ENCODE results near the gene TSPAN16.

TSPAN16 gene

DNA sequence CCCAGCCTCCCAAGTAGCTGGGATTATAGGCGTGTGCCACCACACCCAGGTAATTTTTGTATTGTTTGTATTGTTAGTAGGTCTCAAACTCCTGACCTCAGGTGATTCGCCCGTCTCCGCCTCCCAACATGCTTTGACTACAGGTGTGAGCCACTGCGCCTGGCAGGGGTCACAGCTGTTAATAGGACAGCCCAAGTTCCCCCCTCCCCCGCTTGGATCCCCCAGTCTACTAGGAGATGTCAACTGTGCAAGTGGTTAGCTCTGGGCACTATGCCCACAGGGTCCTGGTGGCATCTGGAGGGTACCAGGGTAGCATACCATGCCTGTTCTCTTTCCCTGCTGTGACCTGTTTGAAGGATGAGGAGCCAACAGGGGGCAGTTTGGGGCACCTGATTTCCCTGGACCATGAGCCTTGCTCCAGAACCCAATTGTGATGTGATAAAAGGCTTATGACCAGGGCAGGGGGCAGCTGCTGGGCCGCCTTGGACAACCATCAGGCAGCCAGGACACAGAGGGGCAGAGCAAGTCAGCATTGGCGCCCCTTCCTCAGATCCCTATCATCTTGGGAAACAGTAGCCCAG, at the start of gene TSPAN16:
TSPAN16 (plus strand) TSS at position 496 of the 581 bp plus-strand sequence. CDS start 138 bp downstream, outside the sequence.
- in situ Hi-C loops (cut with MboI; ENCODE audit: low sequenced_read_pairs, unreplicated experiment) = no loop called here
- TF ChIP-seq, protein P1, sequence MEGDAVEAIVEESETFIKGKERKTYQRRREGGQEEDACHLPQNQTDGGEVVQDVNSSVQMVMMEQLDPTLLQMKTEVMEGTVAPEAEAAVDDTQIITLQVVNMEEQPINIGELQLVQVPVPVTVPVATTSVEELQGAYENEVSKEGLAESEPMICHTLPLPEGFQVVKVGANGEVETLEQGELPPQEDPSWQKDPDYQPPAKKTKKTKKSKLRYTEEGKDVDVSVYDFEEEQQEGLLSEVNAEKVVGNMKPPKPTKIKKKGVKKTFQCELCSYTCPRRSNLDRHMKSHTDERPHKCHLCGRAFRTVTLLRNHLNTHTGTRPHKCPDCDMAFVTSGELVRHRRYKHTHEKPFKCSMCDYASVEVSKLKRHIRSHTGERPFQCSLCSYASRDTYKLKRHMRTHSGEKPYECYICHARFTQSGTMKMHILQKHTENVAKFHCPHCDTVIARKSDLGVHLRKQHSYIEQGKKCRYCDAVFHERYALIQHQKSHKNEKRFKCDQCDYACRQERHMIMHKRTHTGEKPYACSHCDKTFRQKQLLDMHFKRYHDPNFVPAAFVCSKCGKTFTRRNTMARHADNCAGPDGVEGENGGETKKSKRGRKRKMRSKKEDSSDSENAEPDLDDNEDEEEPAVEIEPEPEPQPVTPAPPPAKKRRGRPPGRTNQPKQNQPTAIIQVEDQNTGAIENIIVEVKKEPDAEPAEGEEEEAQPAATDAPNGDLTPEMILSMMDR (IDR thresholded peaks at IDR 0.05; ENCODE audit: borderline replicate concordance, control extremely low read depth, extremely low read depth, insufficient read depth, missing control alignments) = no peak
- no peak for DNase-seq (ENCODE audit: low spot score)

DNA sequence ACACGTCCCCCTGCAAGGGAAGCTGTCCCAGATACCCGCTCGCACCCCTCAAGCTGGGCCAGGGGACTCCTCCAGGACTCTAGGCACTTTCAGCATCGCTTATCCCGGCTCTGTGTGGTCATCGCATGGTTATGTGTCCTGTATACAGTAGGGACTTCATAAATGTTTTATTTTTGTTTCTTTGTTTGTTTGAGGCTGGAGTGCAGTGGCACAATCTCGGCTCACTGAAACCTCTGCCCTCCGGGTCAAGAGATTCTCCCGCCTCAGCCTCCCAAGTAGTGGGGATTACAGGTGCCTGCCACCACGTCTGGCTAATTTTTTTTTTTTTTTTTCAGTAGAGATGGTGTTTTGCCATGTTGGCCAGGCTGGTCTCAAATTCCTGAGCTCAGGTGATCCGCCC, 49.0 kb upstream of the TSPAN16 start:
- TF ChIP-seq, protein P1 (IDR thresholded peaks at IDR 0.05; ENCODE audit: borderline replicate concordance, control extremely low read depth, extremely low read depth, insufficient read depth, missing control alignments) = no peak
- in situ Hi-C loops (cut with MboI; ENCODE audit: low sequenced_read_pairs, unreplicated experiment) = no loop called here
- no peak for DNase-seq (ENCODE audit: low spot score)

DNA sequence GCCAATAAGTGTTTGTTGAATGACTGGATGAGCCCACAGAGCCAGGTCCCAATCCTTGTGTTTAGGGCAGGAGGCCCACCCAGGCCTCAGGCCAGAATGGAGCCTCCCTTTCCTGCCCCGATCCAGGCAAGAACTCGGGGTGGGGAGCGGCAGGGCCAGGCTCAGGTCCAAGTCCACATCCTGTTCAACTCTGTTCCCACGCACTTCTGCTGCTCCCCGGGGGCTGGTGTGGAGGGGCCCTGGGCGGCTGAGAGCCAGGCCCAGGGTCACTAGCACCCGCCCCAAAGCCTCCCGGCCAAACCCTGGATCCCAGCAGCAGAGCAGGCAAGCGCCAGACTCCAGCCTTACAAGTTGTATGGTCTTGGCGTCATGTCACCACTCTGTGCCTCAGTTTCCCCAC, 48.6 kb upstream of the TSPAN16 start:
- no peak for DNase-seq (ENCODE audit: low spot score)
- TF ChIP-seq, protein P1 (IDR thresholded peaks at IDR 0.05; ENCODE audit: borderline replicate concordance, control extremely low read depth, extremely low read depth, insufficient read depth, missing control alignments) = no peak
- in situ Hi-C loops (cut with MboI; ENCODE audit: low sequenced_read_pairs, unreplicated experiment) = no loop called here

DNA sequence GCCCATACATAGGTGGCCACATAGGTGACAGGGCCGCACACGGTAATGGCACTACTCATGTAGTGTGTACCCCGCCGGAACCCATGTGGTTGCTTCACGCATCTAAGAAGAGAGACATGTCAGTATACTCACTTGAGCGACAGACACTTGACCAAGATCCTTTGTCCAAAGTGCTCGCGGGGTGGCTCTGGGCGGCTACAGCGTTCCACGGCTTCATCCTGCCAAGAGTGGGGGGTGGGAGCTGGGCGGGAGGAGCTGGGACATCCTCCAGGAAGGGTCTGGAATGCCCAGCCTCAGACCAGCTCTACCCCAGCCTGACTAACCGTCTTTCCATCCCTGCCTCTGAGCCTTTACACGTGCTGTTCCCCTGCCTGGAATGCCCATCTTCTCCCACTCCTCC, 48.0 kb upstream of the TSPAN16 start:
- in situ Hi-C loops (cut with MboI; ENCODE audit: low sequenced_read_pairs, unreplicated experiment) = no loop called here
- TF ChIP-seq, protein P1 (IDR thresholded peaks at IDR 0.05; ENCODE audit: borderline replicate concordance, control extremely low read depth, extremely low read depth, insufficient read depth, missing control alignments) = no peak
- no peak for DNase-seq (ENCODE audit: low spot score)

DNA sequence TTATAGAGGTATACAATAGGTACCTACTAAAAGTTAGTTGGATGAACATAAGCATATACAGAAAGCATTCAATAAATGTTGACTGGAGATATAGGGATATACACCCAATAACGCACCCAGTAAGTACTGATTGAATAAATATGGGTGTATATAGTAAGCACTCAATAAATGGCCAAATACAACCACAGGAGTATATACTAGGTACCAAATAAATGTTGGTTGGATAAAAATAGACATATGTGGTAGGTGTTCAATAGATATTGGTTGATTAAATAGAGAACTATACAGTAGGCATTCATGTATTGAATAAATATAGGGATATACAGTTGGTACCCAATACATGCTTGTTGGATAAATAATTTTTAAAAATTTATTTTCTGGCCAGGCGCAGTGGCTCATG, 47.1 kb upstream of the TSPAN16 start:
- DNase-seq (ENCODE audit: low spot score) = no peak
- TF ChIP-seq, protein P1 (IDR thresholded peaks at IDR 0.05; ENCODE audit: borderline replicate concordance, control extremely low read depth, extremely low read depth, insufficient read depth, missing control alignments) = no peak
- in situ Hi-C loops (cut with MboI; ENCODE audit: low sequenced_read_pairs, unreplicated experiment) = no loop called here

DNA sequence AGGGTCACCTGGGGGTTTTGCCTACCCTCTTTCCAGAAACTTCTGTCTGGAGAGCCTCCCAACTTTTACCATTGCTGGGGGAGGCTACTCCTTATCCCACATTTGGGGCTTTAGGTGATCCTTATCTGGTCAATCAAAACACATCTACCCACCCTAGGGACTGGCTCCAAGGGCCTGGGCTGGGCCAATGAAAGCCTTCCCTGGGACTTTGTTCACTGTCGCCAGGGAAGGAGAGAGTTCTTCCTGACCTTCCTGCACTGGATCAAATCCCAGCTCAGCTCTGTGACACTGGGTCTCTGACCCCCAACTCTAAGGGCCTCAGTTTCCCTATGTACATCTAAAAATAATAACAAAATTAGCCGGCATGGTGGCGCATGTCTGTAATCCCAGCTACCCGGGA, 44.7 kb upstream of the TSPAN16 start:
- TF ChIP-seq, protein P1 (IDR thresholded peaks at IDR 0.05; ENCODE audit: borderline replicate concordance, control extremely low read depth, extremely low read depth, insufficient read depth, missing control alignments) = no peak
- in situ Hi-C loops (cut with MboI; ENCODE audit: low sequenced_read_pairs, unreplicated experiment) = no loop called here
- DNase-seq (ENCODE audit: low spot score) = no peak

Data from GM13976 (cell line).